Astrocyte (in vitro differentiated cells and primary cell): Measurements from ENCODE around the gene TRAF7. TPM values are rescaled to one million over a fixed set of nuclear protein-coding genes. Genes with fewer than 3 reads are reported as not detected.

Experiments
- DNase-seq: peaks from one replicate; pipeline ENCODE4 v3.0.0-alpha.2; 2010; ENCODE audit warnings: low read depth
- FAIRE-seq: peaks from 2 replicates; lab custom pipeline; 2011; peaks lifted over from hg19 to GRCh38; lab: Jason Lieb, UNC
- H2AFZ ChIP-seq: 2 replicates; pipeline ENCODE4 v1.6.0; 2012; ENCODE audit warnings: low read depth, low read length, inconsistent platforms
- H3K27ac ChIP-seq: 2 replicates; pipeline ENCODE4 v1.5.1; 2011; ENCODE audit warnings: low read depth, low read length, inconsistent platforms
- H3K27me3 ChIP-seq: 2 replicates; pipeline ENCODE4 v1.6.0; 2011; ENCODE audit warnings: low read length, inconsistent platforms; ENCODE audit not compliant: insufficient read depth
- H3K36me3 ChIP-seq: 2 replicates; pipeline ENCODE4 v1.5.1; 2011; ENCODE audit warnings: low read length, inconsistent platforms; ENCODE audit not compliant: insufficient read depth
- H3K4me1 ChIP-seq: 2 replicates; pipeline ENCODE4 v1.5.1; 2011; ENCODE audit warnings: low read length, inconsistent platforms; ENCODE audit not compliant: insufficient read depth
- H3K4me2 ChIP-seq: 2 replicates; pipeline ENCODE4 v1.6.0; 2012; ENCODE audit warnings: low read length, inconsistent platforms
- H3K4me3 ChIP-seq: 2 replicates; pipeline ENCODE4 v1.5.1; 2011; ENCODE audit warnings: low read depth, mild to moderate bottlenecking, low read length, inconsistent platforms; ENCODE audit not compliant: insufficient read depth
- H3K79me2 ChIP-seq: 2 replicates; pipeline ENCODE4 v1.6.0; 2012; ENCODE audit warnings: mild to moderate bottlenecking, low read length, inconsistent platforms; ENCODE audit not compliant: insufficient read depth
- H3K9ac ChIP-seq: 2 replicates; pipeline ENCODE4 v1.6.0; 2012; ENCODE audit warnings: mild to moderate bottlenecking, low read length, inconsistent platforms
- H3K9me3 ChIP-seq: 2 replicates; pipeline ENCODE4 v1.5.1; 2012; ENCODE audit warnings: low read depth, mild to moderate bottlenecking, low read length, inconsistent platforms; ENCODE audit not compliant: insufficient read depth
- H4K20me1 ChIP-seq: 2 replicates; pipeline ENCODE4 v1.6.0; 2012; ENCODE audit warnings: low read length, inconsistent platforms; ENCODE audit not compliant: insufficient read depth
- H3K27ac Mint-ChIP-seq: one replicate; pipeline ENCODE4 v1.8.0; 2021; ENCODE audit warnings: mild to moderate bottlenecking, mixed read lengths; ENCODE audit not compliant: unreplicated experiment
- H3K27me3 Mint-ChIP-seq: one replicate; pipeline ENCODE4 v1.8.0; 2021; ENCODE audit warnings: low read depth, mixed read lengths; ENCODE audit not compliant: unreplicated experiment
- H3K36me3 Mint-ChIP-seq: one replicate; pipeline ENCODE4 v1.8.0; 2021; ENCODE audit warnings: low read depth, mixed read lengths; ENCODE audit not compliant: unreplicated experiment
- H3K4me1 Mint-ChIP-seq: one replicate; pipeline ENCODE4 v1.8.0; 2021; ENCODE audit warnings: low read depth, mixed read lengths; ENCODE audit not compliant: unreplicated experiment
- H3K4me3 Mint-ChIP-seq: one replicate; pipeline ENCODE4 v1.8.0; 2021; ENCODE audit warnings: mild to moderate bottlenecking, moderate library complexity, mixed read lengths; ENCODE audit not compliant: unreplicated experiment
- H3K9me3 Mint-ChIP-seq: one replicate; pipeline ENCODE4 v1.8.0; 2021; ENCODE audit warnings: mild to moderate bottlenecking, mixed read lengths; ENCODE audit not compliant: unreplicated experiment
- EZH2 ChIP-seq: IDR thresholded peaks from 2 replicates; pipeline ENCODE4 v1.6.1; 2012; ENCODE audit warnings: mild to moderate bottlenecking, low read length, inconsistent platforms; ENCODE audit not compliant: insufficient read depth
- total RNA-seq: library from RNA; stranded (reverse); gene quantifications from 2 replicates; pipeline ENCODE4 v1.2.1, GENCODE V29; 2021
- TF ChIP-seq, protein P1 (sequence below): IDR thresholded peaks from 2 replicates; pipeline ENCODE4 v1.5.1; 2011; ENCODE audit warnings: low read depth, mild to moderate bottlenecking, inconsistent platforms, low read length, moderate library complexity; ENCODE audit not compliant: insufficient read depth

TRAF7 gene
- total RNA-seq, 1 donor from 2014 or later = 92.1 TPM

DNA sequence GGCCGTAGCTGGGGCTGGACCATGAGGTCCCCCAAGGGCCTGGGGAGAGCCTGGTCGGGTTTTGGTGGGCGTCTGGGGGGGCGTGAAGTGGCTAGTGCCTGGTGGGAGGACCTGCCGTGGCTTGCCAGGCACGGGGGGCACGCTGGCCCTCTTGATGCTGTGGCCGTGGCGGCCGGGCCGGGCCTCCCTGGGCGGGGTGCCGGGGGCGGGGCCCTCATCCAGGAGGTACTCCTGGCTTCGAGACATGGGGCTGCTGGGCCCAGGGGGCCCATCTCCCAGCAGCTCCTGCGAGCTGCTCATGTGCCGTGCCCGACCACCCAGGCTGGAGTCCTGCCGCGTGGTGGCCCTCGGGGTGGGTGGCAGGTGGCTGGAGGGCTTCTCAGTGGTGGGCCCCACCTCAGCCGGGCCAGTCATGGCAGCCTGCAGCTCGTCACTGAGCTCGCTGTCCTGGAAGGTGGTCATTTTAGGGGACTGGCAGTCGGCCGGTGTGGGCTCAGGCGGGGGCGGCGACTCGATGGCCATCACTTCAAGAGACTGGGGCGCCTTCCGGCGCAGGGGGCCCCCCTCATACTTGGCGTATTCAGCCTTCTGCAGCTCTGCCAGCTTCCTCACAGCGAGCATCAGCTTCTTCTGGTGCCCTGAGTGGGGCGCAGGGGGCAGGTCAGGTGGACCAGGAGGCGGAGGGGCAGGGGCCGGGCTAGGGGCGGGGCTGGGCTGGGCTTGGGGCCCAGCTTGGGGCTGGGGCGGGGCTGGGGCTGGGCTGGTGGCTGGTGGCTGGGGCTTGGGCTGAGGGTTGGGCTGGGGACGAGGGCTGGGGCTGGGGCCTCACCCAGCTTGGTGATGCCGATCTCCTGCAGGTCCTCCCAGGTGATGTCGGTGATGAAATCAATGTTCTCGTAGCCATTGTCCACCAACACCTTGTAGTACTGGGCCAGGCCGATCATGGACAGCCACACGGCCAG, 25.7 kb downstream of the TRAF7 start:
- Histone ChIP-seq H3K27ac (no peak overlapping the region), H3K36me3 (no peaks in the 10 kb centered on the region), H3K27me3 (no peaks in the 10 kb centered on the region), H4K20me1 (no peaks in the 10 kb centered on the region), H3K79me2 (no peaks in the 10 kb centered on the region), H3K9ac (no peak overlapping the region), H3K9me3 (no peaks in the 10 kb centered on the region), H3K4me1 (no peaks in the 10 kb centered on the region), H3K4me3 (no peak overlapping the region), H2AFZ (no peak overlapping the region), H3K4me2 (no peak overlapping the region)
- Mint-ChIP-seq H3K4me1 (no peaks in the 10 kb centered on the region), H3K27me3 (peaks cover 3% of the 10 kb centered on the region), H3K9me3 (no peaks in the 10 kb centered on the region), H3K36me3 (peaks cover 2% of the 10 kb centered on the region), H3K27ac (no peak overlapping the region), H3K4me3 (no peak overlapping the region)
- DNase-seq = no peak
- FAIRE-seq = no peak
- no peak for TF ChIP-seq EZH2
- TF ChIP-seq, protein P1, sequence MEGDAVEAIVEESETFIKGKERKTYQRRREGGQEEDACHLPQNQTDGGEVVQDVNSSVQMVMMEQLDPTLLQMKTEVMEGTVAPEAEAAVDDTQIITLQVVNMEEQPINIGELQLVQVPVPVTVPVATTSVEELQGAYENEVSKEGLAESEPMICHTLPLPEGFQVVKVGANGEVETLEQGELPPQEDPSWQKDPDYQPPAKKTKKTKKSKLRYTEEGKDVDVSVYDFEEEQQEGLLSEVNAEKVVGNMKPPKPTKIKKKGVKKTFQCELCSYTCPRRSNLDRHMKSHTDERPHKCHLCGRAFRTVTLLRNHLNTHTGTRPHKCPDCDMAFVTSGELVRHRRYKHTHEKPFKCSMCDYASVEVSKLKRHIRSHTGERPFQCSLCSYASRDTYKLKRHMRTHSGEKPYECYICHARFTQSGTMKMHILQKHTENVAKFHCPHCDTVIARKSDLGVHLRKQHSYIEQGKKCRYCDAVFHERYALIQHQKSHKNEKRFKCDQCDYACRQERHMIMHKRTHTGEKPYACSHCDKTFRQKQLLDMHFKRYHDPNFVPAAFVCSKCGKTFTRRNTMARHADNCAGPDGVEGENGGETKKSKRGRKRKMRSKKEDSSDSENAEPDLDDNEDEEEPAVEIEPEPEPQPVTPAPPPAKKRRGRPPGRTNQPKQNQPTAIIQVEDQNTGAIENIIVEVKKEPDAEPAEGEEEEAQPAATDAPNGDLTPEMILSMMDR = no peak

DNA sequence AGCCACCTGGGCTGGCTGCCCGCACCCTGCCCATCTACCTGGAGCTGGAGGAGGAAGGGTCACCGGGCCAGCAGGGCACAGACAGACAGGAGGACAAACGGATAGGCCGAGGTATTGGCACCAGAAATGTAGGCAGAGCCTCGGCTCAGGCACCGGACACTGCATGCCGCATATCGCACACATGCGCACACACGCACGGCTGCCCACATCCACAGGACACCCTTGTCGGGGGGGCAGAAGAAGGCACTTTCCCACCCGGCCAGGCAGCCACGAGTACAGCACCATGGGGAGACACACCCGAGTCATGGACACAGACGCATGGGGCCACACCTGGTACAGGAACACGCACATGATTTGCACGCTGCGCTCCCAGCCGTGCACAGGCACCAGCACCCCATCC, 26.4 kb downstream of the TRAF7 start:
- no peaks in the 10 kb centered on the region for H3K79me2 ChIP-seq
- no peaks in the 10 kb centered on the region for H3K9me3 ChIP-seq
- H3K27ac ChIP-seq = no peak overlapping the region
- Mint-ChIP-seq H3K9me3 (no peaks in the 10 kb centered on the region), H3K27me3 (peaks cover 3% of the 10 kb centered on the region), H3K4me1 (no peaks in the 10 kb centered on the region), H3K4me3 (no peak overlapping the region), H3K27ac (no peak overlapping the region), H3K36me3 (peaks cover 2% of the 10 kb centered on the region)
- DNase-seq = no peak
- no peak overlapping the region for H3K4me2 ChIP-seq
- H3K4me3 ChIP-seq = no peak overlapping the region
- no peak overlapping the region for H2AFZ ChIP-seq
- no peaks in the 10 kb centered on the region for H3K36me3 ChIP-seq
- H3K9ac ChIP-seq = no peak overlapping the region
- no peak for FAIRE-seq
- H3K4me1 ChIP-seq = no peaks in the 10 kb centered on the region
- TF ChIP-seq EZH2 = no peak
- TF ChIP-seq, protein P1 = no peak
- H4K20me1 ChIP-seq = no peaks in the 10 kb centered on the region
- no peaks in the 10 kb centered on the region for H3K27me3 ChIP-seq

DNA sequence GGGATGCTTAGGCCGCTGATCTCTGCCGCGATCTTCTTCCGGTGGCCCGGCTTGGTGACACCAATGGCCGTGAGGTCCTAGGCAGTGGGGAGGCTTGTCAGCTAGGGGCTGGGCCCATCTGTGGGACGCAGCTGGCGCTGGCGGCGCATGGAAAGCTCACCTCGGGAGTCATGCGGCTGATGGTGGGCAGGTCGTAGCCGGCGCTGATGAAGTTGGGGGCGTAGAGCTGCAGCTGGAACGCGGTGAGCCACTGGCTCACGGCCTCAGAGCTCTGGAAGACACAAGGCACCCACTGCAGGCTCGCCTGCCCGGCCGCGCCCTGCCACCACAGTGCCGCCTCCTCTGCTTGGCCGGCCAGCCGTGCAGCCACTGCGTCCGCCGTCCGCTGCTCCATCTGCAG, 28.1 kb downstream of the TRAF7 start:
- Mint-ChIP-seq H3K9me3 (no peaks in the 10 kb centered on the region), H3K36me3 (peaks cover 2% of the 10 kb centered on the region), H3K27me3 (peaks cover 3% of the 10 kb centered on the region), H3K27ac (no peak overlapping the region), H3K4me3 (no peak overlapping the region), H3K4me1 (no peaks in the 10 kb centered on the region)
- no peak for FAIRE-seq
- no peak for TF ChIP-seq EZH2
- TF ChIP-seq, protein P1 = no peak
- Histone ChIP-seq H3K27me3 (no peaks in the 10 kb centered on the region), H3K27ac (no peak overlapping the region), H2AFZ (no peak overlapping the region), H3K9me3 (no peaks in the 10 kb centered on the region), H3K4me3 (no peak overlapping the region), H4K20me1 (no peaks in the 10 kb centered on the region), H3K4me1 (no peaks in the 10 kb centered on the region), H3K79me2 (no peaks in the 10 kb centered on the region), H3K9ac (no peak overlapping the region), H3K4me2 (no peak overlapping the region), H3K36me3 (no peaks in the 10 kb centered on the region)
- DNase-seq = no peak
